ENCODE results near the gene MRPS34. TPM values are rescaled to one million over a fixed set of nuclear protein-coding genes. Genes with fewer than 3 reads are reported as not detected.
A peak's percentile ranks its signal among the peaks of the same experiment; 100 is the strongest.

MRPS34 gene
- 132 and 178 TPM in 2 replicates for total RNA-seq (2014; rRNA removed; shearing (Covaris generic))

GRCh38 chr16:1772908-1773702 is at the start of gene MRPS34:
MRPS34 (minus strand) TSS chr16:1773134; CDS start chr16:1773119, 15 bp downstream.
- peaks cover 89% of the 10 kb centered on the region for H3K36me3 ChIP-seq
- no peaks in the 10 kb centered on the region for H3K27me3 ChIP-seq (replicated peaks)
- H3K27ac ChIP-seq, result peak within 1 kb of the TSS; percentile 55
- H3K9me3 ChIP-seq (replicated peaks), result peaks cover 4% of the 10 kb centered on the region
- peak within 1 kb of the TSS; percentile 98 for H3K4me3 ChIP-seq
- DNase-seq (ENCODE audit: low read depth in 1 of 2, low spot score in 2 of 2), result peak; percentile 83 to 87
- peaks cover 30% of the 10 kb centered on the region for H3K4me1 ChIP-seq (replicated peaks)

- peaks cover 10% of the 10 kb centered on the region for H3K4me1 ChIP-seq (replicated peaks)
- no peaks in the 10 kb centered on the region for H3K9me3 ChIP-seq (replicated peaks)
- no peak overlapping the region for H3K27ac ChIP-seq
- no peak for DNase-seq (ENCODE audit: low read depth in 1 of 2, low spot score in 2 of 2)
- no peaks in the 10 kb centered on the region; the same call in 1 of the 2 replicates for H3K36me3 ChIP-seq
- H3K27me3 ChIP-seq (replicated peaks), result no peaks in the 10 kb centered on the region
- H3K4me3 ChIP-seq, result no peak overlapping the region
Observed at GRCh38 chr16:1821861-1822611, 49.1 kb upstream of the MRPS34 start.

DNA sequence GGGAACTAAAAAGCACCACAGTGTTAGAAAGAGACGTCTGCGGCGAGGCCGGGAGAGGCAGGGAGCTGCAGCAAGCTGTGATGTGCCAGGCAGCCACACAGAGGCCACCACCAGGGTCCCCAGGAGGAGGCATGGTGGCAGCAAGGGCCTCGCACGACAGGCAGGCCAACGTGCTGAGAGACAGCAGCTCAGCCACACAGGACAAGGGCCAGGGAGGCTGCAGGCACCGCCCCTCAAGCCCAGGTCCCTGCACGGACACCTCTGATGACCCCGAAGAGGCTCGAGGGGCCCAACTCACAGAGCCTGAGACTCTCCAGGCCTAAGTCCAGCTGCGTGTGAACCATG is 48.0 kb upstream of the MRPS34 start:
- H3K9me3 ChIP-seq (replicated peaks), result no peaks in the 10 kb centered on the region
- no peak overlapping the region for H3K27ac ChIP-seq
- H3K36me3 ChIP-seq, result peaks cover 5% of the 10 kb centered on the region
- no peak overlapping the region for H3K4me3 ChIP-seq
- H3K4me1 ChIP-seq (replicated peaks), result peaks cover 5% of the 10 kb centered on the region
- H3K27me3 ChIP-seq (replicated peaks), result no peaks in the 10 kb centered on the region
- no peak for DNase-seq (ENCODE audit: low read depth in 1 of 2, low spot score in 2 of 2)

DNA sequence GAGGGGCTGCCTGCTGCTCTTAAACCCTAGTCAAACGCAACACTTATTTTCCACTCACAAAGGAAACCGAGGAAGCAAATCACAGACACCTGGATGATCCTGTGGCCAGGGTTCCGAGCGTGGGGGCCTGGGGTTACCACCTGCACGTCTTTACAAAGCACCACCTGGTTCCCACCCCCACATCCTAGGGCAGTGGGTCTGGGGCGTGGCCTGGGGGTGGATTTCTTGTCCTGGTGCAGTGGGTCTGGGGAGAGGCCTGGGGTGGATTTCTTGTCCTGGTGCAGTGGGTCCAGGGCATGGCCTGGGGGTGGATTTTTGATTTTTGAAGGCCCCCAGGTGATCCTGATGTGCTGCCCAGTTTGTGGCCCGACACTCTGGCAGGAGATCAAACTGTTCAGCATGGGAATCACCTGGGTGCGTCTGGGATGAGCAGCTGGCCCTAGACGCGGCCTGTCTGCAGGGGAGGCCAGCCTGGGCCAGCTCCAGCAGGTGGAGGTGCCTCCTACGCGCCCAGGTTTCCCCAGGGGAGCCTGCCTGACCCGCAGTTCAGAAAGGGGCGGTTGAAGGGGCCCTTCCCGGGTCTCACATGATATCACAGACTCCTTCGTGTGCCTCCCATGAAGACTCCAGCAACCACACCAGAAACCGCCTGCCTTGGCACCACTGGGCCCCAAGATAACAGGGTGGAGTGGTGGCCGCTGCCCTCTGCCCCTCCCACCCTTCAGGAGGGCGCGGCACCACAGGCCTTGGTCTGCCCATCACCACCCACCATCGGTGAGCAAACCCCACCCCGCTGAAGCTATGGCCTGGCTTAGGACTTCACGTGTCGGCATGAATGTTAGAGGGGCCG is 47.4 kb upstream of the MRPS34 start:
- Histone ChIP-seq H3K4me3 (no peak overlapping the region), H3K27ac (no peak overlapping the region), H3K27me3 (replicated peaks) (no peaks in the 10 kb centered on the region), H3K4me1 (replicated peaks) (no peaks in the 10 kb centered on the region; the same call in 1 of the 2 replicates), H3K9me3 (replicated peaks) (no peaks in the 10 kb centered on the region), H3K36me3 (peaks cover 5% of the 10 kb centered on the region)
- no peak for DNase-seq (ENCODE audit: low read depth in 1 of 2, low spot score in 2 of 2)

DNA sequence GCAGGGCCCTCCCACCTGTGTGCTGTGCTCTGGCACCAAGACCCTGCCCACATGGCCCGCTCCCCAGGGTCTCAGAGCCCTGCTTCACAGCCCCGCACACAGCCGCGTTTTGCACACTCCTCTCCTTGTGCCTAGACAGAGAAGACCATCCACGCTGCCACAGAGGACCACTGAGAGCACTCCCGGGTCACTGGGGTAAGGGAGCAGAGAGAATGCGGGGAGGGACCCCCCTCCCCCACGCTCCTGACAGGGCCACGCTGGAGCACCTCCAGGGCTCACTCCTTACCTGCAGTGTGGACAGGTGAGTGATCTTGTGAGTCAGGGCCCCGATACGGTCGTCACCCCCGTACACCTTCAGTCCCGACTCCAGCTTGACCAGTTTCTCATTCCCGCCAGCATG is 46.7 kb upstream of the MRPS34 start:
- no peaks in the 10 kb centered on the region for H3K9me3 ChIP-seq (replicated peaks)
- H3K27ac ChIP-seq, result no peak overlapping the region
- no peak for DNase-seq (ENCODE audit: low read depth in 1 of 2, low spot score in 2 of 2)

GRCh38 chr16:1818873-1819525 is 46.1 kb upstream of the MRPS34 start:
- no peaks in the 10 kb centered on the region for H3K9me3 ChIP-seq (replicated peaks)
- H3K27me3 ChIP-seq (replicated peaks), result no peaks in the 10 kb centered on the region
- H3K4me1 ChIP-seq (replicated peaks), result no peaks in the 10 kb centered on the region
- no peak overlapping the region for H3K4me3 ChIP-seq
- H3K27ac ChIP-seq, result no peak overlapping the region
- H3K36me3 ChIP-seq, result peaks cover 5% of the 10 kb centered on the region
- DNase-seq (ENCODE audit: low read depth in 1 of 2, low spot score in 2 of 2), result no peak

More for the DNA sequence above, 46.7 kb upstream of the MRPS34 start:
- peaks cover 5% of the 10 kb centered on the region for H3K36me3 ChIP-seq
- no peaks in the 10 kb centered on the region for H3K27me3 ChIP-seq (replicated peaks)
- no peaks in the 10 kb centered on the region for H3K4me1 ChIP-seq (replicated peaks)
- no peak overlapping the region for H3K4me3 ChIP-seq

DNA sequence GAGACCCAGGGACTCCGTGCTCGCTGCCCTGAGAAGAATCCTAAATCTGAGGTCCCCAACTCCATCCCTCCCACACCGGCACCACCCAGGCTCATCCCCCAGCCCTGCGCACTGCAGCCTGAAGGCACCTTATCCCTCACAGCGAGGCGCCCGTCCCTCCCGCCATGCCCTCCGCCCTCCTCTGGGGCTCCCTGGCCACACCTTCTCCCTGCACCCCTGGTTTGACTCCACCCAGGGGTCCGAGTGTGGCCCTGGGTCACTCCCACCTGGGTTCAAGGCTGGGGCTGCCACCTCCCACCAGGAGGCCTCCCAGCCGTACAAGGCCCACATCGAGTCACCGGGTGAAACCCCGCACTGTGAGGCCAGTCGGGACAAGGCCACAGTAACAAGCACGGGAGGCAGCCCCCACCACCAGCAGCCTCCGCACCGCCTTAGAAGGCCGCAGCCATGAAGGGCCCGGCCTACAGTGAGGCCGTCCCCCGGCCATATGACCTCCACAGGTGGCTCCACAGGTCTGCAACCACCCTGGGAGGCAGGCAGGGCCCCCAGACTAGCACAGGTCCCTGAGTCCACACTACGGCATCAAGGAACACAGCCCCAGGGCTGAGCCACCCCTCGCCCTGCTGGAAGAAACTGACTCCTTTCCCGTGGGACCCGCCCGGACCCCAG is 45.4 kb upstream of the MRPS34 start:
- H3K4me1 ChIP-seq (replicated peaks), result no peaks in the 10 kb centered on the region
- no peaks in the 10 kb centered on the region for H3K9me3 ChIP-seq (replicated peaks)
- no peak for DNase-seq (ENCODE audit: low read depth in 1 of 2, low spot score in 2 of 2)
- no peaks in the 10 kb centered on the region for H3K27me3 ChIP-seq (replicated peaks)
- H3K4me3 ChIP-seq, result no peak overlapping the region
- H3K36me3 ChIP-seq, result peaks cover 5% of the 10 kb centered on the region
- no peak overlapping the region for H3K27ac ChIP-seq

DNA sequence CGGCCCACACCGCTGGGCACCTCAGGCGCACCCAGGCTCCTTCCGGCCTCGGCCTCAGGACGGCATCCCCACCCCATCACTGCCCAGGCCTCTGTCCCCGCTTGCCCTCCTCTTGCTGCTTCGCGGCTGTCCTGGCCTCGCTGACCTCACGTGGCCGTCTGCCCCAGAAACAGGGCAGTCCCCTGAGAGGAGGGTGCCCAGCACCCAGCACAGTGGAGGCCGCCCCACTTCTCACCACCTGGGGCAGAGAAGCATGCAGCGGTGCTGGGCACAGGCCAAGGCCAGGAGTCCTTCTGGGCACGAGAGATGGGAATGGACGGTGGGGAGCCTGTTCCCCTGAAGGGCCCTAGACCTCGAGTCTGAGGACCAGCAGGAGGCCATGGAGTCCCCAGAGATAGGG is 44.8 kb upstream of the MRPS34 start:
- no peaks in the 10 kb centered on the region for H3K27me3 ChIP-seq (replicated peaks)
- DNase-seq (ENCODE audit: low read depth in 1 of 2, low spot score in 2 of 2), result no peak
- H3K27ac ChIP-seq, result no peak overlapping the region
- H3K4me1 ChIP-seq (replicated peaks), result no peaks in the 10 kb centered on the region
- H3K9me3 ChIP-seq (replicated peaks), result no peaks in the 10 kb centered on the region
- peaks cover 5% of the 10 kb centered on the region for H3K36me3 ChIP-seq
- H3K4me3 ChIP-seq, result no peak overlapping the region

GRCh38 chr16:1817276-1817589 is 44.3 kb upstream of the MRPS34 start:
- H3K27ac ChIP-seq, result no peak overlapping the region

DNA sequence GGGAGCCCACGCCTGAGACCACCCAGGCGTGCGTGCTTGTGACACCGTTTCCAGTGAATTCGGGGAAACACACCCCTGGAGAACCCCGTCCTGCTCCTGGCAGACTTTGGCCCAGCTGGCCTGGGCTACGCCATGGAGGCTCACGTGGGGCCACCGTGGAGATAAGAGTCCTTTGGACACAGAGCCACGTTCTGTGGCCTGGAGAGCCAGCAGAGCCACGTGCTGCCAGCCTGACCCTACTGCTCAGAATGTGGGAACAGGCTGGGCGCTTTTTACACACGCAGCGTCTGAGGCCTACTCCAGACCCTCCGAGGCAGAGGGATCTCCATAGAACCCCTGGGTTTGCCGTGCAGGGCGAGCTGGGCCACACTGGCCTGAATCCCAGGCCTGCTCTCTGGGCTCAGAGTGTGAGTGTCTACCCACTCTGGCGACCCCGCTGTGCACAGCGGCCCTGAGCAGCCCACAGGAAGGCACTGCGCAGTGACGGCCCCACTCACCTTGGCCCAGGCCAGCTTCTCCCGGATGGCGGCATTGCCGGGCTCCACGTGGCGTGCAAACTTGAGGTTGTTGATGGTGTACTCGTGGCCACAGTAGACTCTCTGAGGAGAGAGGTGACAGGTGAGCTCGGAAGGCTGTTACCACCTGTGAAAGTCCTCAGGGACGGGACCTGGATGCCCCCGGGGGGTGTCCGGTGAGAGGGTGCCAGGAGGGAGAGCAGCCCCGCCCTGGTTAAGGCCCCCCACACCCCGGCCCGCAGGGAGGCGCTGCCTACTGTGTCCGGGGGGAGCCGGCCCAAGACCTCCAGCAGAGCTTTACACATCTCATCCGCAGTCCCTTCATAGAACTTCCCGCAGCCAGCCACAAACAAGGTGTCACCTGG is 43.7 kb upstream of the MRPS34 start:
- H3K9me3 ChIP-seq (replicated peaks), result no peaks in the 10 kb centered on the region
- no peak for DNase-seq (ENCODE audit: low read depth in 1 of 2, low spot score in 2 of 2)
- no peaks in the 10 kb centered on the region for H3K27me3 ChIP-seq (replicated peaks)
- H3K4me3 ChIP-seq, result no peak overlapping the region
- no peak overlapping the region for H3K27ac ChIP-seq
- H3K36me3 ChIP-seq, result peaks cover 5% of the 10 kb centered on the region
- H3K4me1 ChIP-seq (replicated peaks), result no peaks in the 10 kb centered on the region

More at GRCh38 chr16:1817276-1817589, 44.3 kb upstream of the MRPS34 start:
- no peaks in the 10 kb centered on the region for H3K27me3 ChIP-seq (replicated peaks)
- H3K36me3 ChIP-seq, result peaks cover 5% of the 10 kb centered on the region
- no peaks in the 10 kb centered on the region for H3K9me3 ChIP-seq (replicated peaks)
- DNase-seq (ENCODE audit: low read depth in 1 of 2, low spot score in 2 of 2), result no peak
- no peak overlapping the region for H3K4me3 ChIP-seq
- H3K4me1 ChIP-seq (replicated peaks), result no peaks in the 10 kb centered on the region

DNA sequence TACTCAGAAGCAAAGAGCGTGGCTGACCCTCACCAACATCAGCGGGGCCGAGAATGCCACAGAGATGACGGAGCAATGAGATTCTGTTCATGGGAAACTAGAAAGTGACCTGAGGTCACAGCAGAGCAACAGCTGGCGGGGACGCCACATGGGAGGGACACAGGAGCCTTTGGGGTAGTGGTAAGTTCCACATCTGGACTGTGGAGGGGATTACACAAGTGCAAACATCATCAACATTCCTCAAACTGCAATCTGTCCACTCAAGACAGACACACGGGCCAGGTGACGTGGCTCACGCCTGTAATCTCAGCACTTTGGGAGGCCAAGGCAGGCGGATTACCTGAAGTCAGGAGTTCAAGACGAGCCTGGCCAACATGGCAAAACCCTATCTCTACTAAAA is 42.5 kb upstream of the MRPS34 start:
- DNase-seq (ENCODE audit: low read depth in 1 of 2, low spot score in 2 of 2), result no peak
- H3K9me3 ChIP-seq (replicated peaks), result no peaks in the 10 kb centered on the region
- H3K27me3 ChIP-seq (replicated peaks), result no peaks in the 10 kb centered on the region
- H3K4me3 ChIP-seq, result no peak overlapping the region
- H3K27ac ChIP-seq, result no peak overlapping the region
- peaks cover 5% of the 10 kb centered on the region for H3K36me3 ChIP-seq
- no peaks in the 10 kb centered on the region for H3K4me1 ChIP-seq (replicated peaks)

GRCh38 chr16:1812732-1813163 is 39.8 kb upstream of the MRPS34 start:
- no peaks in the 10 kb centered on the region for H3K27me3 ChIP-seq (replicated peaks)
- no peak overlapping the region for H3K27ac ChIP-seq
- H3K4me3 ChIP-seq, result no peak overlapping the region
- DNase-seq (ENCODE audit: low read depth in 1 of 2, low spot score in 2 of 2), result peak in 1 of 2 experiments; percentile 61
- H3K9me3 ChIP-seq (replicated peaks), result no peaks in the 10 kb centered on the region
- H3K4me1 ChIP-seq (replicated peaks), result no peaks in the 10 kb centered on the region
- H3K36me3 ChIP-seq, result peaks cover 23% of the 10 kb centered on the region
